Peyer's patch (tissue), 4 donors: ENCODE data around the gene STIM2.

Source experiments
- CTCF ChIP-seq, 6 experiments: fragments of 450-650 bp in 4 of 6; fragments of 200-600 bp in 2 of 6; sonication (generic) in 1 of 6; IDR thresholded peaks; one replicate each; pipeline ENCODE4 v1.5.1; 2017 to 2019; ENCODE audit warnings: antibody characterized with exemption in 6 of 6, mild to moderate bottlenecking in 3 of 6, moderate library complexity in 1 of 6
- POLR2A ChIP-seq, 2 donors: fragments of 450-650 bp; IDR thresholded peaks; one replicate each; pipeline ENCODE4 v1.5.1; 2017; ENCODE audit warnings: antibody characterized with exemption in 2 of 2, mild to moderate bottlenecking in 2 of 2, moderate library complexity in 2 of 2

- TF ChIP-seq CTCF (IDR thresholded peaks at IDR 0.05), result no peak
- TF ChIP-seq POLR2A (IDR thresholded peaks at IDR 0.05), result no peak
These were observed 159.1 kb downstream of the STIM2 start for GRCh38 chr4:27019766-27020165.
